Liver (tissue), 9 donors: Measurements from ENCODE around the gene PDE4C. TPM values are rescaled to one million over a fixed set of nuclear protein-coding genes. Genes with fewer than 3 reads are reported as not detected.

ENCODE experiments used
- DNase-seq: peaks from one replicate; pipeline ENCODE4 v3.0.0-alpha.2; 2017; ENCODE audit warnings: low spot score
- H3K27ac ChIP-seq, 2 donors: one replicate each; pipeline ENCODE4 v1.7.0; 2013; ENCODE audit warnings: inconsistent platforms in 2 of 2, low read length in 2 of 2, control low read depth in 1 of 2, low read depth in 1 of 2, mild to moderate bottlenecking in 1 of 2
- H3K27me3 ChIP-seq, 4 donors: one replicate each; pipeline versions ENCODE4 v1.6.1 to v1.7.0; 2013; ENCODE audit warnings: low read length in 3 of 4, inconsistent platforms in 1 of 4, mild to moderate bottlenecking in 1 of 4, moderate library complexity in 1 of 4; ENCODE audit not compliant: control insufficient read depth in 4 of 4, insufficient read depth in 4 of 4
- H3K36me3 ChIP-seq, 4 donors: one replicate each; pipeline versions ENCODE4 v1.6.1 to v1.7.0; 2013; ENCODE audit warnings: low read length in 3 of 4, mild to moderate bottlenecking in 3 of 4, low read depth in 1 of 4, moderate library complexity in 1 of 4; ENCODE audit not compliant: control insufficient read depth in 4 of 4, insufficient read depth in 3 of 4
- H3K4me1 ChIP-seq, 4 donors: one replicate each; pipeline versions ENCODE4 v1.6.1 to v1.7.0; 2013; ENCODE audit warnings: low read length in 3 of 4, mild to moderate bottlenecking in 3 of 4, moderate library complexity in 1 of 4; ENCODE audit not compliant: control insufficient read depth in 4 of 4, insufficient read depth in 4 of 4
- H3K4me3 ChIP-seq, 3 donors: one replicate each; pipeline versions ENCODE4 v1.6.1 to v1.7.0; 2013; ENCODE audit warnings: low read length in 3 of 3, control low read depth in 1 of 3, low read depth in 1 of 3, mild to moderate bottlenecking in 1 of 3
- H3K9ac ChIP-seq, 2 donors: one replicate each; pipeline ENCODE4 v1.7.0; 2013; ENCODE audit warnings: low read length in 2 of 2, mild to moderate bottlenecking in 2 of 2, moderate library complexity in 2 of 2, control low read depth in 1 of 2, low read depth in 1 of 2
- H3K9me3 ChIP-seq, 4 donors: one replicate each; pipeline versions ENCODE4 v1.6.1 to v1.7.0; 2013; ENCODE audit warnings: low read length in 3 of 4; ENCODE audit not compliant: control insufficient read depth in 4 of 4
- ATF3 ChIP-seq: IDR thresholded peaks from 2 replicates; pipeline ENCODE4 v1.6.1; 2016; ENCODE audit warnings: antibody characterized with exemption
- CTCF ChIP-seq: fragments of 150-350 bp; IDR thresholded peaks from 2 replicates; pipeline ENCODE4 v1.5.1; 2017; ENCODE audit warnings: improper control_type of control experiment, low read depth, low read length; ENCODE audit not compliant: missing input control
- EGR1 ChIP-seq, 2 donors: IDR thresholded peaks; 2 replicates each; pipeline ENCODE4 v1.6.1; 2016 to 2018; ENCODE audit warnings: antibody characterized with exemption in 2 of 2, low read depth in 2 of 2
- FOXA1 ChIP-seq: IDR thresholded peaks from 2 replicates; pipeline ENCODE4 v1.6.1; 2016; ENCODE audit warnings: antibody characterized with exemption
- FOXA2 ChIP-seq: IDR thresholded peaks from 2 replicates; pipeline ENCODE4 v1.6.1; 2016; ENCODE audit warnings: antibody characterized with exemption
- GABPA ChIP-seq, 2 donors: IDR thresholded peaks in 1 of 2; conservative IDR thresholded peaks in 1 of 2; 2 replicates each; pipeline ENCODE4 v1.6.1; 2016; ENCODE audit warnings: antibody characterized with exemption in 2 of 2, mild to moderate bottlenecking in 1 of 2, moderate library complexity in 1 of 2
- HNF4A ChIP-seq, 2 donors: conservative IDR thresholded peaks; 2 replicates each; pipeline ENCODE4 v1.6.1; 2016; ENCODE audit warnings: antibody characterized with exemption in 2 of 2, mild to moderate bottlenecking in 2 of 2
- HNF4G ChIP-seq: IDR thresholded peaks from 2 replicates; pipeline ENCODE4 v1.6.1; 2016; ENCODE audit warnings: antibody characterized with exemption
- JUND ChIP-seq, 2 donors: IDR thresholded peaks; 2 replicates each; pipeline ENCODE4 v1.6.1; 2016; ENCODE audit warnings: antibody characterized with exemption in 2 of 2
- MAX ChIP-seq: IDR thresholded peaks from 2 replicates; pipeline ENCODE4 v1.6.1; 2016; ENCODE audit warnings: antibody characterized with exemption
- NR2F2 ChIP-seq: IDR thresholded peaks from 2 replicates; pipeline ENCODE4 v1.6.1; 2016; ENCODE audit warnings: antibody characterized with exemption
- RAD21 ChIP-seq, 2 donors: IDR thresholded peaks; 2 replicates each; pipeline ENCODE4 v1.6.1; 2016; ENCODE audit warnings: antibody characterized with exemption in 2 of 2, mild to moderate bottlenecking in 2 of 2
- REST ChIP-seq: IDR thresholded peaks from 2 replicates; pipeline ENCODE4 v1.6.1; 2016; ENCODE audit warnings: antibody characterized with exemption, mild to moderate bottlenecking
- RXRA ChIP-seq, 2 donors: IDR thresholded peaks; 2 replicates each; pipeline ENCODE4 v1.6.1; 2017 to 2018; ENCODE audit warnings: antibody characterized with exemption in 2 of 2, mild to moderate bottlenecking in 1 of 2
- SP1 ChIP-seq: IDR thresholded peaks from 2 replicates; pipeline ENCODE4 v1.6.1; 2018; ENCODE audit warnings: antibody characterized with exemption, mild to moderate bottlenecking
- TAF1 ChIP-seq: conservative IDR thresholded peaks from 2 replicates; pipeline ENCODE4 v1.6.1; 2016; ENCODE audit warnings: antibody characterized with exemption, mild to moderate bottlenecking
- YY1 ChIP-seq: IDR thresholded peaks from 2 replicates; pipeline ENCODE4 v1.6.1; 2016; ENCODE audit warnings: antibody characterized with exemption, mild to moderate bottlenecking
- ZBTB33 ChIP-seq: IDR thresholded peaks from 2 replicates; pipeline ENCODE4 v1.6.1; 2016; ENCODE audit warnings: antibody characterized with exemption
- WGBS: extraction: QIAGEN DNeasy Blood & Tissue Kit; methylation state at CpG from one replicate; pipeline ENCODE4 v1.1.7; 2013; 5-methylcytosine and 5-hydroxymethylcytosine counted together
- polyA plus RNA-seq, 2 donors: library from polyadenylated mRNA; stranded (reverse) in 1 of 2; unstranded in 1 of 2; fragments of 200-250 nt in 1 of 2; fragments of >200 nt in 1 of 2; fragmentation: Nextera tagmentation in 1 of 2; extraction: Ambion mirVana in 1 of 2; gene quantifications; one replicate each; pipeline versions ENCODE4 v1.2.1 to v1.2.3, GENCODE V29; 2013 to 2015
- total RNA-seq, 2 donors: library from RNA; depleted of rRNA; stranded (reverse); fragments of >200 nt; gene quantifications; one replicate each; pipeline ENCODE4 v1.2.3, GENCODE V29; 2014
- donor health status: healthy.
- donor health status: healthy.
- donor health status: healthy.
- donor health status: healthy.
- donor health status: healthy.

PDE4C gene
- total and polyA plus RNA-seq, 4 donors: 0.23 to 0.75 (median 0.51) TPM; not detected in 1

- TF ChIP-seq RAD21 (IDR thresholded peaks at IDR 0.05) (no peak), GABPA (IDR thresholded peaks at IDR 0.05 in 1 of 2, conservative IDR thresholded peaks at IDR 0.05 in 1 of 2) (no peak), HNF4G (no peak), ATF3 (no peak), YY1 (no peak), FOXA2 (no peak), JUND (IDR thresholded peaks at IDR 0.05) (no peak), FOXA1 (no peak)
These were observed 42.7 kb downstream of the PDE4C start (continued) for GRCh38 chr19:18183529-18183928.

GRCh38 chr19:18179957-18180356, 46.3 kb downstream of the PDE4C start:
- DNase-seq: no peak
- H3K27me3 ChIP-seq: no peaks in the 10 kb centered on the region
- H3K27ac ChIP-seq: no peak overlapping the region
- no peak overlapping the region for H3K9ac ChIP-seq
- H3K9me3 ChIP-seq: no peaks in the 10 kb centered on the region
- TF ChIP-seq RXRA (IDR thresholded peaks at IDR 0.05) (no peak), GABPA (IDR thresholded peaks at IDR 0.05 in 1 of 2, conservative IDR thresholded peaks at IDR 0.05 in 1 of 2) (no peak), SP1 (no peak), HNF4G (no peak), YY1 (no peak)
- H3K4me1 ChIP-seq: no peaks in the 10 kb centered on the region
- peaks cover 0 to 3% (median under 1%) of the 10 kb centered on the region in 4 donors for H3K36me3 ChIP-seq
- 92% methylated on average over 5 of the region's 5 CpGs for WGBS
- no peak overlapping the region for H3K4me3 ChIP-seq

GRCh38 chr19:18176367-18177310, 49.6 kb downstream of the PDE4C start:
- no peak for DNase-seq
- H3K9me3 ChIP-seq: no peaks in the 10 kb centered on the region
- H3K36me3 ChIP-seq: peaks cover 0 to 3% (median under 1%) of the 10 kb centered on the region in 4 donors
- H3K4me3 ChIP-seq: no peak overlapping the region
- H3K9ac ChIP-seq: no peak overlapping the region
- H3K27ac ChIP-seq: no peak overlapping the region
- peaks cover 4 to 13% (median 8%) of the 10 kb centered on the region in 4 donors for H3K4me1 ChIP-seq
- WGBS: 93% methylated on average over 19 of the region's 19 CpGs
- no peaks in the 10 kb centered on the region for H3K27me3 ChIP-seq
- TF ChIP-seq TAF1: no peak
- no peak for TF ChIP-seq GABPA (IDR thresholded peaks at IDR 0.05 in 1 of 2, conservative IDR thresholded peaks at IDR 0.05 in 1 of 2)
- no peak for TF ChIP-seq FOXA1
- no peak for TF ChIP-seq CTCF
- TF ChIP-seq HNF4G: no peak
- TF ChIP-seq ZBTB33: no peak
- no peak for TF ChIP-seq RXRA (IDR thresholded peaks at IDR 0.05)
- TF ChIP-seq REST: no peak
- no peak for TF ChIP-seq JUND (IDR thresholded peaks at IDR 0.05)
- TF ChIP-seq YY1: no peak
- no peak for TF ChIP-seq FOXA2
- no peak for TF ChIP-seq MAX
- no peak for TF ChIP-seq RAD21 (IDR thresholded peaks at IDR 0.05)
- TF ChIP-seq HNF4A (conservative IDR thresholded peaks at IDR 0.05): no peak
- no peak for TF ChIP-seq NR2F2
- no peak for TF ChIP-seq EGR1 (IDR thresholded peaks at IDR 0.05; ENCODE audit: low read depth in 2 of 2)
- TF ChIP-seq SP1: no peak
- TF ChIP-seq ATF3: no peak
